HG03159 (cell line): ENCODE data around the gene SLC35B2.

Experiments
- ATAC-seq: cut with Tn5 transposase; IDR thresholded peaks from one replicate; pipeline ENCODE4 v1.9.1; 2021; ENCODE audit warnings: mild to moderate bottlenecking, moderate library complexity; ENCODE audit not compliant: unreplicated experiment

Gene SLC35B2

GRCh38 chr6:44286747-44287146, 29.4 kb upstream of the SLC35B2 start:
- no peak for ATAC-seq

DNA sequence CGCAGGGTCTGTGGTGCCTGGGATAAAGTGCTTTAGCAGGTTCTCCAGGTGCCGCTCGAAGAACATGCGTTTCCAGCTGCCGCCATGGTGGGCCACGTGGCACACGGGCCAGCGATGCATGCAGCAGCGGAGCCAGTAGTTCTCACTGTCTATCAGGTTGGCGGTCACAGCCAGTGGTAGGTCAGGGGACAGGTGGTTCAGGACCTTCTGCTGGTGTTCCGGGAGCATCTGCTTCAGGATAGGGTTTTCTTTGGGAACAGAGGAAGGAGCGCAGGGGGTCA, 28.9 kb upstream of the SLC35B2 start:
- no peak for ATAC-seq

GRCh38 chr6:44285552-44286284, 28.4 kb upstream of the SLC35B2 start:
- no peak for ATAC-seq

GRCh38 chr6:44284867-44285266, 27.5 kb upstream of the SLC35B2 start:
- no peak for ATAC-seq

- ATAC-seq = no peak
Observed at GRCh38 chr6:44284121-44284520, 26.8 kb upstream of the SLC35B2 start.

DNA sequence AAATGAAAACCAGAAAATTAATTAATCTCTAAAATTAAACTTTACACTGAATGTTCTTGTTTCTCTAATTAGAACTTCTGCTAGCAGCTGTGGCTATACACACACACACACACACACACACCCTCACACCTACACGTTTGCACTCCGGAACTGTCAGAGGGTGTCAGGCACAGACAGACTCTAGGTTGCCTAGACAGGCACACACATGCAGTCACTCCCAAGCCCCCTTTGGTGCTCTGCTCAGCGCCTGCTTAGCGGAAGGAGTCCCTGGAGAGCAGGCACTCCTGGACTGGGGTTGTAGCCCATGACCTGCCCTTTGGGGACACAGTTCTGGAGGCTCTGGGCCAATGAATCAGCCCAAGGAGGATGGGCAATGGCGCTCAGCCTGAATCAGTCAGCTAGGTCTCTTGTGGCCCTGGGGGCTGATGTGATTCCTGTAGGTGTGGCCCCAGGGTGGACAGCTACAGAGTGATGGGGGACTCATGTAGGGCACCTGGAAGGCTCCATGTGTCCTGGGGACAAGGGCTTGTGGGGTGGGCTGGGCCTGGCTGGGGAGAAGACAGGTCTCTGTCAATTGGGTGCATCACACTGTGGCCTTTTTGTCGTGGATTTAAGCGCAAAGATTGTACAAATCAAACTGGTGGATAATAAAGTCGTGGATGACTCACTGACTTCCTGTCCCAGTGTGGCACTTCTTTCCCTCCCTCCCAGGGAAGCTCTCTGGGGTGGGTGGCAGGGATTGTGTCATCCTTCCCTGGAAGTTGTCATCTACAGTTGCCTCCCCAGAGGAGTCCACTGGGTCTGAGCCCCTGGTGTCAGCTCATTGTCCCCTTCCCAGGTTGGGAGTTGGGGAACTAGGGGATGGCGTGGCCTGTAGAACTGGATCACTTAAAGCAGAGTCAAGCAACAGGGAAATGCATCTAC, 21.7 kb upstream of the SLC35B2 start:
- no peak for ATAC-seq

GRCh38 chr6:44278315-44278714, 21.0 kb upstream of the SLC35B2 start:
- ATAC-seq = no peak

DNA sequence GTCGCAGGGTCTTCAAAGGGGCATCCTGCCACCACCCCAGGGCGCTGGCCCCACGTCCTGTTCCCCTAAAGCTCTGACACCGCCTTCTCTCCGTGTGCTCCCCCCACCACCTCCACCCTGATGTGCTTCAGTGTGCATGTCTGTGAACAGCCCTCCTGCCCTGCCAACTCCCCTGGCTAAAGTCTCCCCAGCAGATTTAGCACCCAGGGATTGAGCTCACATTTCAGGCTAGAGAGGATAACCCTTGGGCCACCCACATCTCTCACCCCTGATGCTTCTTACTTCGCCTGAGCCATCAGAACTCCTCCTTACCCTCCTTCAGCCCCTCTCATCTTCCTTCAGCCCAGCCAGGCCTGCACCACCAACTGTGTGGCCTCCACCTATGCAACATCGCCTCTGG, 20.4 kb upstream of the SLC35B2 start:
- ATAC-seq = no peak

GRCh38 chr6:44276667-44277640, 19.6 kb upstream of the SLC35B2 start:
- no peak for ATAC-seq

- ATAC-seq = no peak
Observed at GRCh38 chr6:44275749-44276648, 18.7 kb upstream of the SLC35B2 start.

GRCh38 chr6:44275271-44275748, 18.0 kb upstream of the SLC35B2 start:
- no peak for ATAC-seq

GRCh38 chr6:44273617-44274016, 16.3 kb upstream of the SLC35B2 start:
- no peak for ATAC-seq

DNA sequence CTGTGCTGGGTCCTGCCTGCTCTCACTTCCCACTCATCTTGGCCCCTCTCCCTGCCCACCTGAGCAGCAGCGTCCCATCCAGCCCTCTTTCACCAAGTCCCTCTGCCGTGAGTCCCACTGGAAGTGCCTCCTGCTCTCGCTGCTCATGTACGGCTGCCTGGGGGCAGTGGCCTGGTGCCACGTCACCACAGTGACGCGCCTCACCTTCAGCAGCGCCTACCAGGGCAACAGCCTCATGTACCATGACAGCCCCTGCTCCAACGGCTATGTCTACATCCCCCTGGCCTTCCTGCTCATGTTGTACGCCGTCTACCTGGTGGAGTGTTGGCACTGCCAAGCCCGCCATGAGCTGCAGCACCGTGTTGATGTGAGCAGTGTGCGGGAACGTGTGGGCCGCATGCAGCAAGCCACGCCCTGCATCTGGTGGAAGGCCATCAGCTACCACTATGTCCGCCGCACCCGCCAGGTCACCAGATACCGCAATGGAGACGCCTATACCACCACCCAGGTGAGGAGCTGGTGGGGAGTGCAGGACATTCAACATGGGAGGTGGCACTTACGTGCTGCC, 15.8 kb upstream of the SLC35B2 start:
- no peak for ATAC-seq

GRCh38 chr6:44272529-44272928, 15.2 kb upstream of the SLC35B2 start:
- ATAC-seq = no peak

DNA sequence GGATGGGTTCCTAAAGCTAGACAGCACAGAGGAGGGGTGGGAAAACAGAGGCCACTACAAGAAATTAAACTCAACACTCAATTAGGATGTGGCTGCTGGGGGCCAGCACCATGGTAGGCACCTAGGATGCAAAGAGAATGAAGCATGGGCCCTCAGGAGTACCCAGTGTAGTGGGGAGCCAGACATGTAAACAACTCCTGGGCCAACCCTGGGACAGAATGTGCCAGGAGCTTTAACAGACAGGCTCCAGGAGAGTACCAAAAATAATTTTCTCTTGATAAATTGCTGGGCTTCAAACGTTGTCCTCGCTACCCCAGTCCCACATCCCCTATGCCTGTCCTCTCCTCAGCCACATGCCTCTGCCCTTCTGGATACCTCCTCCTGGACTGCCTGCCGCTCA, 14.6 kb upstream of the SLC35B2 start:
- ATAC-seq = no peak

- no peak for ATAC-seq
Observed at GRCh38 chr6:44271406-44271723, 14.0 kb upstream of the SLC35B2 start.

GRCh38 chr6:44270526-44271405, 13.4 kb upstream of the SLC35B2 start:
- no peak for ATAC-seq

DNA sequence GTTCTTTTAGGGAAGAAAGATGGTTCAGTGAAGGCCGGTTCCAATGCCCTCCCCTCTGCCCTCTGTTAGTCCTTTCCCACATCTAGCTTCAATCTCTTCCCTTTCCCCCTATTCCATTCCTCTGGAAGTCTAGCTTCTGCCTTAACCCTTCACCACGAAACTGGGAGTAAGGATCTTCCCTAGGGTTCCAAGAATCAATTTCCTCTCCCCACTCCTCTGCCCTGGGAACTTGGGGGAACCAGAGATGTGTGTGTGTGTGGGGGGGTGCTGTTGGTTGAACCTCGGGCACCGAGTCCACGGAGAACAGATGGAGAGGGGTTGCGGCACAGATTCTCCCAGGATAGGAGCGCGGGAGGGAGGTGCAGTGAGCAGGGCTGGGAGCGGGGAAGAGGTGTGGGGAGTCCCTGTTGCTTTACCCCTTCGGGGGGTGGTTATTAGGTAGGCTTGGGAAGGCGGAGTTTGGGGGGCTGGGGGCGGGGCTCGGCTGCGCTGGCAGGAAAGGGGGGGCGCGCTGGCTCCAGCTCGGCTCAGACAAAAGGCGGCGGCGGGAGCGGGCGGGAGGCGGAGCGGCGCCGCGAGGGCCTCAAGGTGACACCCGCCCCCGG, 12.7 kb upstream of the SLC35B2 start, which contains the start of gene TMEM151B:
Gene TMEM151B (plus strand): TSS at position 530 of the 605 bp plus-strand sequence. CDS start 293 bp downstream, outside the sequence.
- ATAC-seq = no peak
